ENCODE results near the gene PNPLA2. TPM values are rescaled to one million over a fixed set of nuclear protein-coding genes. Genes with fewer than 3 reads are reported as not detected.

Gene PNPLA2
- total and polyA plus RNA-seq, 9 donors: 9.0 to 46.1 (median 28.0) TPM

DNA sequence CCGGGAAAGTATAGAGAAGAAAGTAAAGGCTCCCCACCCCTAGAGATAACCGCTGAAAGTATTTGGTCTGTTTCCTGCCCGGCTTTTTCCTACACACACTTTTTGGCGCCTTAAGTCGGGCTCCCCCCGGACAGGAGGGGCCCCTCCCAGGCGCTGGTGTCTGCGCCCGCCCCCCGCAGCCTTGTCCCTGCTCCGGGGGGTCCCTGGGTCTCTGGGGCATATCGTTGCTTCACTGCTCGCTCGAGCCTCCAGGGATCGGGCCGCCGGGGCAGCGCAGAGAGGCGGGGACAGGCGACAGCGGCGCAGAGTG lies 8.1 kb downstream of the PNPLA2 start:
- Histone ChIP-seq H3K27me3 (ENCODE audit: control insufficient read depth, insufficient read depth, low read length) (peaks cover 49% of the 10 kb centered on the region), H3K27ac (ENCODE audit: low read length) (peak overlapping the region; percentile 51), H3K4me3 (ENCODE audit: low read length) (peak overlapping the region; percentile 18), H3K36me3 (ENCODE audit: control insufficient read depth, insufficient read depth, low read length) (peaks cover 21% of the 10 kb centered on the region), H3K4me1 (ENCODE audit: control insufficient read depth, insufficient read depth, low read length) (peaks cover 87% of the 10 kb centered on the region), H3K9me3 (replicated peaks; ENCODE audit: control insufficient read depth, low read depth, low read length) (no peaks in the 10 kb centered on the region)
- 2% methylated on average over 19 of the region's 22 CpGs for WGBS (ENCODE audit: insufficient coverage)
- no peak for DNase-seq

DNA sequence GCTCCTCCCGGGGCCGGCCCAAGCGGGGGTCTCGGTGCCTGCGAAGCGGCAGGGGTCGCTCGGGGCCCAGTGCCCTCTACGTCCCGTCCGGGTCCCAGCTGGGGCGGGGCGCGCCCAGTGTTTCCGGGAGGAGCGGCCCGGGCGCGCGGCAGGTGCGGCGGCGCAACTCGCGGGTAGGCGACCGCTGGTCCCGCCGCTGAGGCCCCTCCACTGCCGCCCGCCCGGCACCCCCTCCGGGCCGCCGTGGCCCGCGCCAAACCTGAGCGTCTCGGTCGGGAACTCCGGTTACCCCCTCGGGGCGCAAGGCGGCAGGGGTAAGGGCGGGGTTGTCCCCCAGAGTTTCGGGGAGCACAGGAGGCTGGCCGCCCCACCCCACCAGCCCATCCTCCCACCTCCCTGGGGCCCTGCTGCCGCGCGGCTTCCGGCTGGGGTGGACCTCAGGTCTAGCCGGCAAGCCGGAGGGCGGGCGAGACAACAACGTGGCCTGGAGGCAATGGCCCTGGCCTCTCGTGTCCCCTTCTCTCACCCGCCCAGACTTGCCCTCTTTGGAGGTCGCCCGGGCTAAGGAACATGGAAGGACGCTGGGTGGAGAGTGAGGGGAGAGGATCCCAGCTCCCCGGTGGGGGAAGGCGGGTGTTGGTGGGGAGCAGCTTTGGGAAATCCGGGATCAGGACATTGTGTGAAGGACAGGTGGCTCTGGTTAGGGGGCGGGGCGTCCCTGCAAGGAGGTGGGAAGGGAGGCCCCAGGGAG lies 8.6 kb downstream of the PNPLA2 start:
- H3K9me3 ChIP-seq (replicated peaks; ENCODE audit: control insufficient read depth, low read depth, low read length): no peaks in the 10 kb centered on the region
- H3K4me3 ChIP-seq (ENCODE audit: low read length): peak overlapping the region; percentile 25
- H3K27ac ChIP-seq (ENCODE audit: low read length): peak overlapping the region; percentile 29
- DNase-seq: no peak
- H3K36me3 ChIP-seq (ENCODE audit: control insufficient read depth, insufficient read depth, low read length): peaks cover 17% of the 10 kb centered on the region
- WGBS (ENCODE audit: insufficient coverage): 4% methylated on average over 51 of the region's 66 CpGs
- peaks cover 52% of the 10 kb centered on the region for H3K27me3 ChIP-seq (ENCODE audit: control insufficient read depth, insufficient read depth, low read length)
- peaks cover 88% of the 10 kb centered on the region for H3K4me1 ChIP-seq (ENCODE audit: control insufficient read depth, insufficient read depth, low read length)

DNA sequence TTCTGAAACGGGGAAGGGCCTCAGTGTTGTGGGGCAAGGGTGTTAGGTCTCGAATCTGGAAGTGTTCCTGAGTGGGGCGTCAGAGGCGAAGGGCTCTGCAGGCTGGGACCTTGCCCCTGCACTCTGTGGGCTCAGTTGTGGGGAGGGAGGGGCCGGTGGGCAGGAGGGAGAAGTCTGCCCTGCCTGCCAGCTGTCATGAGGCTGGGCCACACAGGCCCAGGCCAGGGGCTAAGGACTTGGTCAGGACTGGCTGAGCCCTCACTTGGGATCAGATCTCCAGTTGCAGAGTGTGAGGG lies 9.1 kb downstream of the PNPLA2 start, which contains the start of gene CRACR2B:
Gene CRACR2B, plus strand, starts transcription at position 23 of the 296 bp plus-strand sequence. CDS start 689 bp downstream, outside the sequence.
- peaks cover 88% of the 10 kb centered on the region for H3K4me1 ChIP-seq (ENCODE audit: control insufficient read depth, insufficient read depth, low read length)
- H3K36me3 ChIP-seq (ENCODE audit: control insufficient read depth, insufficient read depth, low read length): peaks cover 13% of the 10 kb centered on the region
- peak; percentile 39 for DNase-seq
- peak within 1 kb of the TSS; percentile 59 for H3K27ac ChIP-seq (ENCODE audit: low read length)
- no peaks in the 10 kb centered on the region for H3K9me3 ChIP-seq (replicated peaks; ENCODE audit: control insufficient read depth, low read depth, low read length)
- peaks cover 52% of the 10 kb centered on the region for H3K27me3 ChIP-seq (ENCODE audit: control insufficient read depth, insufficient read depth, low read length)
- WGBS (ENCODE audit: insufficient coverage): 37% methylated on average over 4 of the region's 5 CpGs
- peak within 1 kb of the TSS; percentile 25 for H3K4me3 ChIP-seq (ENCODE audit: low read length)

DNA sequence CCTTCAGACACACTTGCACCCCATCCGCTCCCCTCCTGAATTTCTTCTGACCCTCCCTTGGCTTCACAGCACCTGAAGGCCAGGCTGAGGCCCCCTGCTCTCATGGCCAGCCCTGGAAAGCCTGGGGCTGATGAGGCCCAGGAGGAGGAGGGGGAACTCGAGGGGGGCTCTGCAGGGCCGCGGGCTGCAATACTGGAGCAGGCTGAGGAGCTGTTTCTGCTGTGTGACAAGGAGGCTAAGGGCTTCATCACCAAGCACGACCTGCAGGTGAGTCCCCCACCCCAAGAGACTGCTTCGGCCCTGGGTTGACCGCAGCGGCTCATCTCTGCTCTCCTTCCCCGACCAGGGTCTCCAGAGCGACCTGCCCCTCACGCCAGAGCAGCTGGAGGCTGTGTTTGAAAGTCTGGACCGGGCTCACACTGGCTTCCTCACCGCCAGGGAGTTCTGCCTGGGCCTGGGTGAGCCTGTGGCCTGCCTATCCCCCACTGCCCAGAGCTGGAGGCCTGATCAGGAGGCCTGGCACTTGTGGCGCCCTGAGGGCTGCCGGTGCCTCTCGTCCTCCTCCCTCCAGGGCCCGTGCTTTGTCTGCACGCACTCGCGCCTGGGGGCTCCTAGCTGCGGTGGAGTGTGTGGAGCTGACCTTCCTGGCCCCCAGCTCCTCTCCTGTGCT lies 9.9 kb downstream of the PNPLA2 start:
- DNase-seq: peak; percentile 66
- WGBS (ENCODE audit: insufficient coverage): 36% methylated on average over 16 of the region's 21 CpGs
- peak overlapping the region; percentile 59 for H3K27ac ChIP-seq (ENCODE audit: low read length)
- H3K36me3 ChIP-seq (ENCODE audit: control insufficient read depth, insufficient read depth, low read length): peaks cover 11% of the 10 kb centered on the region
- H3K9me3 ChIP-seq (replicated peaks; ENCODE audit: control insufficient read depth, low read depth, low read length): no peaks in the 10 kb centered on the region
- no peak overlapping the region for H3K4me3 ChIP-seq (ENCODE audit: low read length)
- H3K27me3 ChIP-seq (ENCODE audit: control insufficient read depth, insufficient read depth, low read length): peaks cover 52% of the 10 kb centered on the region
- H3K4me1 ChIP-seq (ENCODE audit: control insufficient read depth, insufficient read depth, low read length): peaks cover 86% of the 10 kb centered on the region

DNA sequence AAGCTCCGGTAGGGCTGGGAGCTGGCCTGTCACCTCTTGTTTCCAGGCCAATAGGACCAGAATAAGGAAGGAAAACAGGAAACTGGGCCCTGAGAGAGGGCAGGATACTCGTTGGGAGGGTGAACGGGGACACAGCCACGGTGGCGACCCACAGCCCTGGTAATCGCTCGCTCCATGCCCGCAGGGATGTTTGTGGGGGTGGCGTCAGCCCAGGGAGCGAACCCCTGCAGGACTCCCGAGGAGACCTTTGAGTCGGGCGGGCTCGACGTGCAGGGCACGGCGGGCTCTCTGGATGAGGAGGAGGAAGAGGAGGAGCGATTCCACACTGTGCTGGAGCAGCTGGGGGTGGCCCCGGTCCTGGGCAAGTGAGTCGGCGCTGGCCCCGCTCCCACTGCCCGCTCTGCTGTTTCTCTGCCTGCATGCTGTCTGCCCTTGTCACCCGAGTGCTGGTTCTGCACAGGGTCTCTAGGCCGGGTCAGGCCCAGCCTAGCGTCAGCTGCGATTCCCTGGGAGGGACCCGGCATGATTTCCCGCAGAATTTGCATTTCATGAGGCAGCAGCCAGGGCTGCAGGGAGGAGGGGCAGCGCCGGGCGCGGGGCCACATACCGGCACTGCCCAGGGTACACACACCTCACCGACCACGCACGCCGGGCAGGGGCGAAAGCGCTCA lies 10.6 kb downstream of the PNPLA2 start:
- DNase-seq: peak; percentile 44
- WGBS (ENCODE audit: insufficient coverage): 22% methylated on average over 39 of the region's 40 CpGs
- no peaks in the 10 kb centered on the region for H3K9me3 ChIP-seq (replicated peaks; ENCODE audit: control insufficient read depth, low read depth, low read length)
- H3K27me3 ChIP-seq (ENCODE audit: control insufficient read depth, insufficient read depth, low read length): peaks cover 52% of the 10 kb centered on the region
- peaks cover 86% of the 10 kb centered on the region for H3K4me1 ChIP-seq (ENCODE audit: control insufficient read depth, insufficient read depth, low read length)
- no peak overlapping the region for H3K27ac ChIP-seq (ENCODE audit: low read length)
- H3K4me3 ChIP-seq (ENCODE audit: low read length): peak overlapping the region; percentile 29
- H3K36me3 ChIP-seq (ENCODE audit: control insufficient read depth, insufficient read depth, low read length): peaks cover 7% of the 10 kb centered on the region

DNA sequence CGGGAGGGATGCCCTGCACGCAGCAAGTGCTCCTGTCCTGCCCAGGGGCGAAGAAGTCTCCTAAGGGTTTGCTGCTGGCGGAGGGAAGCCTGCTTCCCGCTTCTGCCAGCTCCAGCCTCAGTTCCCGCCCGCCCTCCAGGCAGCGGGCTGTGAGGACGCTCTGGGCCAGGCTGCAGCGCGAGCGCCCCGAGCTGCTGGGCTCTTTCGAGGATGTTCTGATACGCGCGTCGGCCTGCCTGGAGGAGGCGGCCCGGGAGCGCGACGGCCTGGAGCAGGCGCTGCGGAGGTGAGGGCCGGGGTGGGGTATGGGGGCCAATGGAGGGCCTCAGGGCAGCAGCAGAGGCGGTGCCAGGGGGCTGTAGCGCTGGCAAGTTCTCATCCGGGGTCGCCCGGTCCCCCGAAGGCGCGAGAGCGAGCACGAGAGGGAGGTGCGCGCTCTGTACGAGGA lies 11.2 kb downstream of the PNPLA2 start:
- WGBS (ENCODE audit: insufficient coverage): 6% methylated on average over 39 of the region's 39 CpGs

DNA sequence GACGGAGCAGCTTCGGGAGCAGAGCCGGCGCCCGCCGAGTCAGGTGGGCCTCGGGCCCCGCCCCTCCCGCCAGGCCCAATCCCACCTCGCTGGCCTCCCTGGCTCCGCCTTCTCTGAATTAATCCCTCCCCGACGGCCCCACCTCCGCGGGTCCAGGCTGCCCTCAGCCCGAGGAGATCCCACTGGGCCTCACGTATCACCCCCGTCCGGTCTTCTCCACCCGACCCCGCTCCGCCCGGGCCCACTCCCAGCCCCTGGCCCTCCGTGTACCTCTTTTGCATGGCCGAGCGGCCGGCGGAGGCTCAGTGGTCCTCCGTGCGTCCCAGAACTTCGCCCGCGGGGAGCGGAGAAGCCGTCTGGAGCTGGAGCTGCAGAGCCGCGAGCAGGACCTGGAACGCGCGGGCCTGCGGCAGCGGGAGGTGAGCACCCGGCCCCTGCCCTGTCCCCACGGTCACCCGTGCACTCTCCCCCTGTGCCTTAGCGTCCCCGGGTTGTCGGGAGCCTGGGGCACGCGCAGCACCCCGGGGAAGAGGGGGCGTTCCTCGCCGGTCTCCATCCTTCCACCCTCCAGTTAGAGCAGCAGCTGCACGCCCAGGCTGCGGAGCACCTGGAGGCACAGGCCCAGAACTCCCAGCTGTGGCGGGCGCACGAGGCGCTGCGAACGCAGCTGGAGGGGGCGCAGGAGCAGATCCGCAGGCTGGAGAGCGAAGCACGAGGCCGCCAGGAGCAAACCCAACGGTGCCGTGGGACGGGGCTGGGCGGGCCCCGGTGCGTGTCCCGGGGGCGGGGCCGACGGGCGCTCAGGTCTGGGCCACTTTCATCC lies 11.8 kb downstream of the PNPLA2 start:
- DNase-seq: peak; percentile 83
- WGBS (ENCODE audit: insufficient coverage): 2% methylated on average over 75 of the region's 78 CpGs
- Histone ChIP-seq H3K27ac (ENCODE audit: low read length) (no peak overlapping the region), H3K4me3 (ENCODE audit: low read length) (peak overlapping the region; percentile 29), H3K9me3 (replicated peaks; ENCODE audit: control insufficient read depth, low read depth, low read length) (no peaks in the 10 kb centered on the region), H3K27me3 (ENCODE audit: control insufficient read depth, insufficient read depth, low read length) (peaks cover 49% of the 10 kb centered on the region), H3K4me1 (ENCODE audit: control insufficient read depth, insufficient read depth, low read length) (peaks cover 87% of the 10 kb centered on the region), H3K36me3 (ENCODE audit: control insufficient read depth, insufficient read depth, low read length) (peaks cover 9% of the 10 kb centered on the region)

More for the DNA sequence above, 11.2 kb downstream of the PNPLA2 start:
- peaks cover 52% of the 10 kb centered on the region for H3K27me3 ChIP-seq (ENCODE audit: control insufficient read depth, insufficient read depth, low read length)
- no peaks in the 10 kb centered on the region for H3K9me3 ChIP-seq (replicated peaks; ENCODE audit: control insufficient read depth, low read depth, low read length)
- no peak overlapping the region for H3K27ac ChIP-seq (ENCODE audit: low read length)
- peaks cover 13% of the 10 kb centered on the region for H3K36me3 ChIP-seq (ENCODE audit: control insufficient read depth, insufficient read depth, low read length)
- no peak for DNase-seq
- peaks cover 89% of the 10 kb centered on the region for H3K4me1 ChIP-seq (ENCODE audit: control insufficient read depth, insufficient read depth, low read length)
- peak overlapping the region; percentile 29 for H3K4me3 ChIP-seq (ENCODE audit: low read length)

DNA sequence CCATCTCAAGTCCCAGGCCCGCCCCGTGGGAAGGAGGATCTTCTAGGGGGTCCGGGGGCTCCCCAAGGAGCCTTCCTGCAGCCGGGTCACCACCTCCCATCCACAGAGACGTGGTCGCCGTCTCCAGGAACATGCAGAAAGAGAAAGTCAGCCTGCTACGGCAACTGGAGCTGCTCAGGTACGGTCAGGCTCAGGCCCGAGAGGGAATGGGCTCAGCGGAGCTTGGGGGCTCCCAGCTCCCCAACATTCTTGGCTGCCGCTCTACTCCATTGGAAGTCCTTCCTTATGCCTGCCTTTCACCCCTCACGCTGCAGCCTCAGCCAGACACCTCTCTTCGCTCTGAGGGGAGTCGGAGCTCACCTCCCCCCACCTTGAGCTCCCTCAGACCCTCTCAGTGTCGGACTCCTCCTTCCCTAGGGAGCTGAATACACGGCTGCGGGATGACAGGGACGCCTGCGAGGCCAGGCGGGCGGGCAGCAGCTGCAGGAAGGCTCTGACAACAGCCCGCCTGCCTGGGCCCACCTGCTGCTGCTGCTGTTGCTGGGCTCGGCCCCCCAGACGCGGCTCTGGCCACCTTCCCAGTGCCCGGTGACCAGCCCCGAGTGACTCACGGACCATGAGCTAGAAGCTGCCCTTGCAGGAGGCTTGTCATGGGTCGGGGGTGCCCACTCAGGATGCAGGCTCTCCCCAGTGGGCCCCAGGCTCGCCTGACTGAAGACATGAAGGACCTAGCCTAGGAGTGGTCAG lies 12.6 kb downstream of the PNPLA2 start:
- Histone ChIP-seq H3K4me3 (ENCODE audit: low read length) (no peak overlapping the region), H3K27ac (ENCODE audit: low read length) (peak overlapping the region; percentile 84)

DNA sequence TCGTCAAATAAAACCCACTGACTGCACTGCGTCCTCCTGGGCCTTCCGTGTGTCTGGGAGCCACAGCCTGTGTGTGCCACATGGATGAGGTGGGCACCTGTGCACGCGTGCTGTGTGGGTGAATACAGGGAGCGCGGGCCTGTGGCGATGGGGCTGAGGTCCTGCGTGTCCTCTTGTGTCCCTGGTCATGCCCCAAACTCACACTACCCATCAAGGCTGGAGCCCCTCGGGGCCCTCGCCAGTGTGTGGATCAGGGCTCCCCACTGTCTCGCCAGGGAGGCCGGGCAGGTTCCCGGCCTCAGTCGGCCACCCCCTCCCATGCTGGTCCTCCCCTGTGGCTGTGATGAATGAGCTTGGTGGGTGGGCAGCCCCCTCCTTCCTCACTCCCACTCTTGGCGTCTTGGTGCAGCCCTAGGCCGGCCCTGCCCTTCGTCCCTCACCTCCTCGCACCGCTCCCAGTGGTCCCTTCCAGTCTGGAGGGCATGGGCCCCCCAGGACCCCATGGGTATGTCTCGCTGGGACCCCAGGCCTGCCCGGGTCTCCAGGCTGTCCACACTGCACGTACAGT lies 13.3 kb downstream of the PNPLA2 start:
- Histone ChIP-seq H3K27me3 (ENCODE audit: control insufficient read depth, insufficient read depth, low read length) (peaks cover 38% of the 10 kb centered on the region), H3K36me3 (ENCODE audit: control insufficient read depth, insufficient read depth, low read length) (peaks cover 22% of the 10 kb centered on the region), H3K27ac (ENCODE audit: low read length) (peak overlapping the region; percentile 84), H3K9me3 (replicated peaks; ENCODE audit: control insufficient read depth, low read depth, low read length) (no peaks in the 10 kb centered on the region), H3K4me1 (ENCODE audit: control insufficient read depth, insufficient read depth, low read length) (peaks cover 72% of the 10 kb centered on the region), H3K4me3 (ENCODE audit: low read length) (peak overlapping the region; percentile 48)
- peak; percentile 31 for DNase-seq
- WGBS (ENCODE audit: insufficient coverage): 60% methylated on average over 11 of the region's 23 CpGs

More for the DNA sequence above, 12.6 kb downstream of the PNPLA2 start:
- DNase-seq: peak; percentile 77
- Histone ChIP-seq H3K27me3 (ENCODE audit: control insufficient read depth, insufficient read depth, low read length) (peaks cover 42% of the 10 kb centered on the region), H3K36me3 (ENCODE audit: control insufficient read depth, insufficient read depth, low read length) (peaks cover 14% of the 10 kb centered on the region), H3K9me3 (replicated peaks; ENCODE audit: control insufficient read depth, low read depth, low read length) (no peaks in the 10 kb centered on the region), H3K4me1 (ENCODE audit: control insufficient read depth, insufficient read depth, low read length) (peaks cover 79% of the 10 kb centered on the region)
- 39% methylated on average over 23 of the region's 31 CpGs for WGBS (ENCODE audit: insufficient coverage)

Measured in muscle of leg (tissue), 11 donors.